ENCODE measurements around the gene ENTPD6.

GRCh38 chr20:25251558-25251957 lies 56.0 kb downstream of the ENTPD6 start:
- TF ChIP-seq POLR2A (IDR thresholded peaks at IDR 0.05; ENCODE audit: low read depth, low read length) (no peak), TAF1 (IDR thresholded peaks at IDR 0.05; ENCODE audit: borderline replicate concordance, low read depth, low read length) (no peak)
